Peyer's patch (tissue), 4 donors: ENCODE data around the gene ITPRID1.

Source experiments
- CTCF ChIP-seq, 6 experiments: fragments of 450-650 bp in 4 of 6; fragments of 200-600 bp in 2 of 6; sonication (generic) in 1 of 6; IDR thresholded peaks; one replicate each; pipeline ENCODE4 v1.5.1; 2017 to 2019; ENCODE audit warnings: antibody characterized with exemption in 6 of 6, mild to moderate bottlenecking in 3 of 6, moderate library complexity in 1 of 6
- POLR2A ChIP-seq, 2 donors: fragments of 450-650 bp; IDR thresholded peaks; one replicate each; pipeline ENCODE4 v1.5.1; 2017; ENCODE audit warnings: antibody characterized with exemption in 2 of 2, mild to moderate bottlenecking in 2 of 2, moderate library complexity in 2 of 2

GRCh38 chr7:31663072-31663471 lies 149.2 kb downstream of the ITPRID1 start:
- TF ChIP-seq CTCF (IDR thresholded peaks at IDR 0.05) = no peak
- TF ChIP-seq POLR2A (IDR thresholded peaks at IDR 0.05) = no peak
